Stimulated activated CD8-positive, alpha-beta memory T cell treated with anti-CD3 and anti-CD28 coated beads, Interleukin-15, amount 100 ng/mL, for 1 hour (primary cell): Measurements from ENCODE around the gene PAPLN.

Experiments
- DNase-seq: peaks from one replicate; pipeline ENCODE4 v3.0.0-alpha.2; 2020; ENCODE audit warnings: low read depth

PAPLN gene

GRCh38 chr14:73230051-73230450 lies 7.3 kb upstream of the PAPLN start:
- no peak for DNase-seq

DNA sequence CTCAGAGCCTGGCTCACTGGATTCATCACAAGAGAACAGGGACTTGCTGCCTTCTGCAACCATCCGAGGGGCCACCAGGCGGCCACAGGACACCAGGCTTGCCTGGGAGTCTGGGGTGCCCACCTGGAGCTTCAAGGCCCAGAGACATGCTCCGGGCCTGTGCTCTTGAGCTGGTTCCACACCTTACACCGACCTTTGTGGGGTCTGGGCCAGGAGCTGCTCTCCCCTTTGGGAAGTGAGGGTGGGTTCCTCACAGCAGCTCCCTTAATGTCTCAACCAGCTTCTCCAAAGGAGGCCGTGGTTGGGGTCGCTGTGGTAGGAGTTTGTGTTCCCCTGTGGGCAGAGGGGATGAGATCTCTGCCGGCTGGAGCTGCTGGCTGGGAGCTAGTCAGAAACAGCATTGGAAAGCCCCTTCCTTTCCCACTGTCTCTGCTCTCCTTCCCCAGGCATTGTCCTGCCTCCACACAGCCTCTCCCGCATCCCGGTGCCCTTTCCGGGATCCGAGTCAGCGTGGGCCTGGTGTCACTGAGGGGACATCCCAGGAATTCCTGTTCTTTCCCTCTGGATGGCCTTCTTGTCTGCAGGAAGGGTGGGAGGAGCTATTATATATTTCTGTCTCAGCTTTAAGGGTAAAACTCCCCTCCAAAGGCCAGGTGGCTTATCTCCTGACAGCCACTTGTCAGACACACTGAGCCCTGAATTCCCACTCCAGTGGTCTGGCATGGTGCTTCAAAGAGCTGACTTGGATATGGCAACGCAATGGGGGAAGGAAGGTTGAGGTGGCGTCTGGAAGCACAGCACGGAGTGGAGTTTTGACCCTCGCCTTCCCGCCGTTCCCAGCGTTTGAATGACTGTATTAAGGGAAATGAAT lies 5.1 kb upstream of the PAPLN start:
- no peak for DNase-seq

GRCh38 chr14:73232984-73233383 lies 4.3 kb upstream of the PAPLN start:
- no peak for DNase-seq

DNA sequence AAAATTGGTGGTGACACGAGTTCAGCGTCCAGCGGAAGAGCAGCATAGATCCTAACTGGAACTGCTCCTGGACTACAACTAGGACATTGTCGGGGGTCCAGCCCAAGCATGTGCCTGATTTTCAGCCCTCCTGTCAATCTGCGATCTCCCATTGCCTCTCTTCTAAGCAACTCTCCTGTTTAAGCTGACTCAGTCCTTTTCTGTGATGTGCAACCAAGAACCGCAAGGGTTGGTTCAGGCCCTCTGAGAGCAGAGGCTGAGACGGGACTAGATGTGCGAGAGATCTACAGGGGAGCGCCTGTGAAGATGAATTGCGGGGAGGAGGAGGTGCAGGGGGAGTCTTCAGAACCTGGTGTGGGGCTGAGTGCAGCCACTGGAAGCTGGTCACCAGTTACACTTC lies 3.7 kb upstream of the PAPLN start:
- no peak for DNase-seq

- DNase-seq = no peak
Measured at GRCh38 chr14:73234029-73234428, 3.3 kb upstream of the PAPLN start.

DNA sequence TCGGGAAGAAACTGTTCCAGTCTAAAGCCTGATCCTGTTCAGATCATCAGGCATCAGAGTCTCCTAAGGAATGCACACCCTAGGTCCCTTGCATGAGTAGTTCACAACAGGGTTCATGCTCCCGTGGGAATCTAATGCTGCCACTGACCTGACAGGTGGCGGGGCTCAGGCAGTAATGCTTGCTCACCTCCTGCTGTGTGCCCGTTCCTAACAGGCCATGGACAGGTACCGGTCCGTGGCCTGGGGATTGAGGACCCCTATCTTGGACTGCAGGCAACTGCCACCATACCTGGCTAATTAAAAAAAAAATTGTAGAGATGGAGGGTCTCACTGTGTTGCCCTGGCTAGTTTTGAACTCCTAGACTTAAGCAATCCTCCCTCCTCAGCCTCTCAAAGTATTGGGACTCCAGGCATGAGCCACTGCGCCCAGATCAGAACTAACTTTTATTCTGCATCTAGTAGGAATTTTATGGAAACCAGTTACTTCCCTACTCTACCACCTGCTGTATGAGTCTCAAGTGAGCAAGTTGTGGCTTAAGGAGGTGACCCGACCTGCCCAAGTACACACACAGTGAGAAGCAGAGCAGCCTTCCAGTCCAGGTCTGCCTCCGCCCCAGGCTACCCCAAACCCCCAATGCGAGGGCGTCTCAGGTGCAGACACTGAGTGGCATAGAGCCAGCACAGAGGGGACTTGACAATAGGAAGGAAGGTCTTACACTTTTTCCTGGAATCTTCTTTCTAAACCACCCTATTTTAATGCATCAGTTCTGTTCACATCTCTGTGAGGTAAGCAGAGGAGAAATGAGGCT lies 2.5 kb upstream of the PAPLN start:
- no peak for DNase-seq

- DNase-seq = no peak
Measured at GRCh38 chr14:73235531-73236155, 1.7 kb upstream of the PAPLN start.

DNA sequence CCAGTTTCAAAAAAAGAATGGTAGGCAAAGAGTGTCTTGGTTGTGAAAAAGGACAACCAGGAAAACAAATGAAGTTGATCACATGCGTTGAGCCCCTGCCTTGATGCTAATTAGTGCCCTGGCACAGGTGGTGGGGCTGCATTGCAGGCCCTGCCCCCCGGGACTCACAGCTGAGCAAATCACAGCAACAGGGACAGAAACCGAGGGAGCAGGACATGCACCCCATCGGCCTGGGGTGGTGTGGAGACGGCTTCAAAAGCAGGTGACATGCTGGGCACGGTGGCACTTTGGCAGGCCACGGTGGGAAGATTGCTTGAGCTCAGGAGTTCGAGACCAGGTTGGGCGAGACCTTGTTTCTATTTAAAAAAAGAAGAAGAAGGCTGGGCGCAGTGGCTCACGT lies 1.1 kb upstream of the PAPLN start:
- no peak for DNase-seq

GRCh38 chr14:73236752-73237218 lies 521 bp upstream of the PAPLN start:
- DNase-seq = no peak

GRCh38 chr14:73237786-73238423 lies 599 bp downstream of the PAPLN start:
- DNase-seq = no peak

- no peak for DNase-seq
Measured at GRCh38 chr14:73238424-73238852, 1.1 kb downstream of the PAPLN start.

- no peak for DNase-seq
Measured at GRCh38 chr14:73238941-73239340, 1.6 kb downstream of the PAPLN start.

DNA sequence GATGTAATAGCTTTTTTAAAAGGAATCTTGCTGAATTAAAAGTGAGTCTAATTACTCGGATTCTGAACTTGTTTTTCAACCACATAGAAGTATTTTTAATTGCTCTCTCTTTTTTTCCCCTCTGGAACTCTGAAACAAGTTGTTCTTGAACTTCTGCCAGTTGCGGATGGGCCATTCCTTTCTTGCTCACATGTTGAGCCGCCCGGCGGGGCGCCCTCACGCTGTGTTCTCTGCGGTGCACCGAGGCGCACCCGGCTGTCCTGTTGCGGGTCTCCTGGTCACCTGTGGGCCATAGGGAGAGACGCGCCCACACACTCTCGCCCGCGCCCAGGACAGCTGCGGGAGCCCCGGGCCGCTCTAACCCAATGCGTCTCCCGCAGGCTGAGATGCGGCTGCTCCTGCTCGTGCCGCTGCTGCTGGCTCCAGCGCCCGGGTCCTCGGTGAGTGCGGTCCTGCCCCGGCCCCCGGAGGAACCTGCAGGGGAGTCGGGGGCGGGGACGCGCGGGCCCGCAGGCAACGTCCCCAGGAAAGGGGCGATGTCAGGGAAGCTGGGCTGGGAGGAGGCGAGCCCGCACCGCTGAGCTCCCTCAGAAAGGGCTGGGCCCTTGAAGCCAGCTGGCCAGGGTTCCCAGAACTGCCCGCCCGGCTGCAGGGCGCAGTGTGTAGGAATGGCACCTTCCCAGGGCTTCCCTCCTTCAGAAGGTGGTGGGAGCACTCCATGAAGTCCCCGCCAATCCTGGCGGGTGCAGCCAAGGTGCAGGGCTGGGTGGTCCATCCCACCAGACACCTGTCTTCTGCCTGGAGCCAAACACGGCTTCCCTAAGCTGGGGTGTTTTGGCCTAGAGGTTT lies 2.3 kb downstream of the PAPLN start:
- DNase-seq = no peak

GRCh38 chr14:73240816-73241480 lies 3.6 kb downstream of the PAPLN start:
- DNase-seq = no peak

DNA sequence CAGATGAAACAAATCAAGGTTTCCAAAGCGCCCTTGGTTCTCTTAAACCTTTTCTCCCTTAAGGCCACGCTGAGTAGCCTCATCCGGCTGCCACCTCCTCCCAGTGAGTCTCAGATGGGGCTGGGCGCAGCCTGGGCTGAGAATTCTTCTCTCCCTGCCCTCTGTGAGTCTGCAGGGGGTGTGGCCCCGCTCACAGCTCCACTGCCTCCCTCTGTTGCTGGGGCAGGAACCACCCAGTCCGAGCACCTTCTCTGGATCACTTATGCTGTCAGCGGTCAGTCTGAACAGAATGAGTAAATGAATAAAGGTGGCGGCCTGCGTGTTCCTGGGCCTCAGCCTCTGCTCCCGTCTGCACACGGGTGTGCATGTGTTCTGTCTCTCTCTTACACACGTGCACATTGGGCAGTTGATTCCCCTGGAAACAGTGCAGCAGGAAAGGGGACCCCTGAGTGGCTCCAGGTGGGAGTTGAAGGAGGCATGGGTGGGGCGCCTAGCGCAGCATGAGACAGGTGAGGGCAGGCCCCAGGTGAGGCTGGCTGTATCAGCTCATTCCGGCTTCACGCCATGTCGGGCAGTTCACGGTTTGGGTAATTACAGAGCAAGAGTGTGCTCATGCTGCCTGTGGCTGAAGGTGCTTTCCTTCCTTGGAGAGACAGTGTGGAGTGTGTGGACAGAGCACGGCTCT lies 4.3 kb downstream of the PAPLN start:
- DNase-seq = no peak

DNA sequence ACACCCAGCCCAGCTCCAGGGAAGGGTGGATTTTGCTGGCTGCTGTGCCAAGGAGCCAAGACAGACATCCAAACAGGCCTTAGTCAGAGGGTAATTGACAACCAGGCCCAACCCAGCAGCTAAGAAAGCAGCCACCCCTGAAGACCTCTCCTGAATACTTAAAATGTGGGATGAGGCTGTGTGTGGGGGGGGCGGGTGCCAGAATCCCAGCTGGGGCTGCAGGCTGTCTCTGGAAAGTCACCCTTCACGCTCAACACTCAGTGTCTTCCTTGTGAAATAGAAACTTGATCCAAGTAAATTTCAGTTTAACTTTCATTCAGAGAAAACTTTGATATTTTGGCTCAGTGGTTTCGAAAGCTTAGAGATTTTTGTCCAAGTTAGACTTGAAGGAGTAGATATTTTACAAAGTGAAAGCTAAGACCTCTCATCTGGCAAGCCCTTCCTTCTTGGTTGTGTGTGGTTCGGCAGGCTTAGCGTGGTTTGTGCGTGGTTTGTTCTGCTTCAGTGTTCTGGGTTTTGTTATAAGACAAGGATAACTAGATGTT lies 5.1 kb downstream of the PAPLN start:
- DNase-seq = no peak

GRCh38 chr14:73243341-73243740 lies 6.0 kb downstream of the PAPLN start:
- no peak for DNase-seq

GRCh38 chr14:73243748-73244147 lies 6.4 kb downstream of the PAPLN start:
- no peak for DNase-seq

GRCh38 chr14:73244541-73245290 lies 7.4 kb downstream of the PAPLN start:
- no peak for DNase-seq
